HCT116 (cell line): ENCODE data around the gene C1orf122. TPM values are rescaled to one million over a fixed set of nuclear protein-coding genes. Genes with fewer than 3 reads are reported as not detected.

Experiments
- ATAC-seq: fragments of 200-7000 bp; cut with Tn5 transposase; 2 replicates; pipeline ENCODE4 v1.9.1; 2020; ENCODE audit warnings: mild to moderate bottlenecking, moderate library complexity
- BruUV-seq: library from RNA; stranded (reverse); fragments of 400-500 nt; replicated peaks from 2 replicates; lab custom pipeline; 2021; lab: Mats Ljungman, UMichigan
- CTCF ChIA-PET: fragments of 300-600 bp; sonication (Branson Sonifier 250); formaldehyde crosslinking; loops from one replicate; lab custom pipeline; 2021; ENCODE audit warnings: antibody characterized with exemption; lab: Charles Lee
- POLR2A ChIA-PET: fragments of 300-600, 350-600 bp; sonication (Branson Sonifier 250); formaldehyde crosslinking; loops from one replicate; lab custom pipeline; 2021; ENCODE audit warnings: antibody characterized with exemption; lab: Charles Lee
- RAD21 ChIA-PET, 2 experiments: fragments of 300-600 bp; sonication (Branson Sonifier 250); formaldehyde crosslinking; loops; one replicate each; lab custom pipeline; 2023; ENCODE audit warnings: low total read pairs in 2 of 2; ENCODE audit not compliant: uncharacterized antibody in 2 of 2, unreplicated experiment in 2 of 2, low non-redundant PET in 1 of 2; lab: Charles Lee
- DNase-seq: peaks from one replicate; pipeline ENCODE4 v3.0.0-alpha.2; 2010; ENCODE audit warnings: low read depth, low spot score
- H2AFZ ChIP-seq: fragments of 200-600 bp; shearing (Covaris generic), sonication (generic); 2 replicates; pipeline ENCODE4 v1.6.1; 2017; ENCODE audit warnings: low read depth, mixed run types, mixed read lengths, antibody characterized with exemption, low read length; ENCODE audit not compliant: poor library complexity, severe bottlenecking
- H3K27ac ChIP-seq: 2 replicates; pipeline ENCODE4 v1.5.1; 2012; ENCODE audit warnings: low read depth, low read length
- H3K27me3 ChIP-seq: fragments of 200-600 bp; sonication (generic); 2 replicates; pipeline ENCODE4 v1.6.1; 2016; ENCODE audit warnings: mixed run types, low read length, mixed read lengths; ENCODE audit not compliant: insufficient read depth
- H3K36me3 ChIP-seq, 2 experiments: fragments of 200-500 bp in 1 of 2; fragments of 200-600 bp in 1 of 2; sonication (Bioruptor generic) in 1 of 2; sonication (generic) in 1 of 2; 2 replicates each; pipeline versions ENCODE4 v1.5.1 to v1.6.1; 2014 to 2016; ENCODE audit warnings: low read length in 2 of 2, inconsistent platforms in 1 of 2, mixed read lengths in 1 of 2, mixed run types in 1 of 2; ENCODE audit not compliant: insufficient read depth in 2 of 2, control insufficient read depth in 1 of 2
- H3K4me1 ChIP-seq, 2 experiments: fragments of 200-600 bp in 1 of 2; sonication (generic) in 1 of 2; 2 replicates each; pipeline versions ENCODE4 v1.5.1 to v1.6.1; 2012 to 2017; ENCODE audit warnings: low read length in 2 of 2, inconsistent platforms in 1 of 2, mild to moderate bottlenecking in 1 of 2, mixed read lengths in 1 of 2, mixed run types in 1 of 2, moderate library complexity in 1 of 2; ENCODE audit not compliant: insufficient read depth in 2 of 2, control insufficient read depth in 1 of 2
- H3K4me2 ChIP-seq: fragments of 200-600 bp; sonication (generic); 2 replicates; pipeline ENCODE4 v1.6.1; 2017; ENCODE audit warnings: mixed run types, low read length, mixed read lengths
- H3K4me3 ChIP-seq, 2 experiments: fragments of 200-600 bp in 1 of 2; sonication (generic) in 1 of 2; replicated peaks in 1 of 2; 2 replicates each; pipeline ENCODE4 v1.5.1; 2011 to 2016; ENCODE audit warnings: low read length in 2 of 2, control low read depth in 1 of 2, low read depth in 1 of 2, mild to moderate bottlenecking in 1 of 2, mixed read lengths in 1 of 2, mixed run types in 1 of 2
- H3K79me2 ChIP-seq: fragments of 200-600 bp; sonication (generic); 2 replicates; pipeline ENCODE4 v1.6.1; 2017; ENCODE audit warnings: mild to moderate bottlenecking, mixed run types, low read length, moderate library complexity, mixed read lengths; ENCODE audit not compliant: insufficient read depth
- H3K9ac ChIP-seq: fragments of 200-600 bp; sonication (generic); 2 replicates; pipeline ENCODE4 v1.6.1; 2016; ENCODE audit warnings: low read length, mixed read lengths
- H3K9me2 ChIP-seq: fragments of 200-600 bp; sonication (generic), shearing (Covaris generic); 2 replicates; pipeline ENCODE4 v1.6.1; 2017; ENCODE audit warnings: mixed run types, mild to moderate bottlenecking, moderate library complexity; ENCODE audit not compliant: insufficient read depth
- H3K9me3 ChIP-seq, 2 experiments: fragments of 200-500 bp in 1 of 2; fragments of 200-600 bp in 1 of 2; sonication (Bioruptor generic) in 1 of 2; sonication (generic) in 1 of 2; 2 replicates each; pipeline ENCODE4 v1.6.1; 2014 to 2017; ENCODE audit warnings: low read length in 2 of 2, mixed read lengths in 2 of 2, inconsistent platforms in 1 of 2, low read depth in 1 of 2, mild to moderate bottlenecking in 1 of 2, mixed run types in 1 of 2, moderate library complexity in 1 of 2; ENCODE audit not compliant: control insufficient read depth in 1 of 2, insufficient read depth in 1 of 2
- H4K20me1 ChIP-seq: fragments of 200-600 bp; sonication (generic), shearing (Covaris generic); 2 replicates; pipeline ENCODE4 v1.6.1; 2017; ENCODE audit warnings: mixed run types, mild to moderate bottlenecking, moderate library complexity; ENCODE audit not compliant: insufficient read depth
- CBX3 ChIP-seq: IDR thresholded peaks from 2 replicates; pipeline ENCODE4 v1.6.1; 2012; ENCODE audit warnings: low read depth
- CEBPB ChIP-seq: IDR thresholded peaks from 2 replicates; pipeline ENCODE4 v1.6.1; 2012; ENCODE audit warnings: low read depth
- CTCF ChIP-seq, 3 experiments: fragments of 200-600 bp in 1 of 3; sonication (generic) in 1 of 3; IDR thresholded peaks in 2 of 3; conservative IDR thresholded peaks in 1 of 3; 2 replicates each; pipeline ENCODE4 v1.5.1; 2012 to 2017; ENCODE audit warnings: low read depth in 2 of 3, low read length in 2 of 3, antibody characterized with exemption in 1 of 3, borderline replicate concordance in 1 of 3, control low read depth in 1 of 3, mild to moderate bottlenecking in 1 of 3, mixed read lengths in 1 of 3, mixed run types in 1 of 3, moderate library complexity in 1 of 3; ENCODE audit not compliant: insufficient read depth in 1 of 3
- FOSL1 ChIP-seq: IDR thresholded peaks from 2 replicates; pipeline ENCODE4 v1.6.1; 2012; ENCODE audit warnings: low read depth
- JUND ChIP-seq: IDR thresholded peaks from 2 replicates; pipeline ENCODE4 v1.6.1; 2012
- MAX ChIP-seq: IDR thresholded peaks from 2 replicates; pipeline ENCODE4 v1.6.1; 2012
- POLR2A ChIP-seq: IDR thresholded peaks from 2 replicates; pipeline ENCODE4 v1.7.0; 2011; ENCODE audit warnings: borderline replicate concordance; ENCODE audit not compliant: insufficient read depth, insufficient read length; ENCODE audit errors: extremely low read depth
- RAD21 ChIP-seq: IDR thresholded peaks from 2 replicates; pipeline ENCODE4 v1.6.1; 2012; ENCODE audit warnings: low read depth, mild to moderate bottlenecking
- SP1 ChIP-seq: IDR thresholded peaks from 2 replicates; pipeline ENCODE4 v1.6.1; 2012; ENCODE audit warnings: low read depth
- SRF ChIP-seq: IDR thresholded peaks from 2 replicates; pipeline ENCODE4 v1.6.1; 2012; ENCODE audit warnings: low read depth
- TCF7L2 ChIP-seq: IDR thresholded peaks from 2 replicates; pipeline ENCODE4 v1.7.0; 2011; ENCODE audit warnings: borderline replicate concordance, inconsistent platforms; ENCODE audit not compliant: insufficient read depth, insufficient read length; ENCODE audit errors: extremely low read depth
- YY1 ChIP-seq: IDR thresholded peaks from 2 replicates; pipeline ENCODE4 v1.6.1; 2011; ENCODE audit warnings: low read length, low read depth, moderate library complexity, mild to moderate bottlenecking; ENCODE audit not compliant: insufficient replicate concordance; ENCODE audit errors: extremely low read depth
- intact Hi-C: fragments of 100-400 bp; cut with micrococcal nuclease; formaldehyde crosslinking; loops from 2 replicates; pipeline ENCODE4 v1.10.0; 2022
- total RNA-seq: library from RNA; stranded (reverse); gene quantifications from one replicate; pipeline ENCODE4 v1.2.1, GENCODE V29; 2021; ENCODE audit not compliant: unreplicated experiment

The C1orf122 gene
- total RNA-seq, 1 experiment from 2014 or later = 34.2 TPM

GRCh38 chr1:37845049-37845646, 37.6 kb downstream of the C1orf122 start:
- Histone ChIP-seq H2AFZ (no peak overlapping the region), H3K27me3 (no peaks in the 10 kb centered on the region), H3K4me1 (no peaks in the 10 kb centered on the region), H3K9me3 (no peaks in the 10 kb centered on the region), H3K9me2 (no peaks in the 10 kb centered on the region), H3K36me3 (peaks cover 5% of the 10 kb centered on the region in 2 experiments; a peak in 2 of 4 replicates), H3K4me3 (no peak overlapping the region), H3K79me2 (peaks cover 82% of the 10 kb centered on the region), H3K4me2 (no peak overlapping the region), H3K27ac (no peak overlapping the region), H3K9ac (no peak overlapping the region), H4K20me1 (no peaks in the 10 kb centered on the region)
- no peak for ATAC-seq
- intact Hi-C loops = no loop called here
- BruUV-seq = no TSS peak
- DNase-seq = no peak
- ChIA-PET POLR2A (interaction anchor here (1.0 kb wide), 1 partner anchor 14 kb away, joined by 3 read pairs; the partner anchor contains the start of gene MTF1), CTCF (interaction anchor here (0.9 kb wide), 1 partner anchor 15 kb away, joined by 4 read pairs; the partner anchor contains the start of gene MTF1), RAD21 (no interaction called here)
- no peak for TF ChIP-seq CEBPB

GRCh38 chr1:37845786-37846185, 38.2 kb downstream of the C1orf122 start:
- Histone ChIP-seq H3K4me1 (no peaks in the 10 kb centered on the region), H3K9me2 (no peaks in the 10 kb centered on the region), H3K9ac (no peak overlapping the region), H3K9me3 (no peaks in the 10 kb centered on the region), H3K4me2 (no peak overlapping the region), H3K27me3 (no peaks in the 10 kb centered on the region)
- POLR2A ChIA-PET = interaction anchor here (1.0 kb wide), 1 partner anchor 14 kb away, joined by 3 read pairs; the partner anchor contains the start of gene MTF1
- RAD21 ChIA-PET = no interaction called here
- TF ChIP-seq SRF (no peak), POLR2A (no peak), CEBPB (no peak), TCF7L2 (no peak), SP1 (no peak), CTCF (IDR thresholded peaks at IDR 0.05 in 2 of 3, conservative IDR thresholded peaks at IDR 0.05 in 1 of 3; ENCODE audit: borderline replicate concordance in 1 of 3, insufficient read depth in 1 of 3, low read depth in 2 of 3, low read length in 2 of 3) (no peak), FOSL1 (no peak), MAX (no peak), CBX3 (no peak), YY1 (no peak), RAD21 (no peak), JUND (no peak)
- TF ChIP-seq, all 23 proteins: peak for 0
- ATAC-seq (no peak), DNase-seq (no peak)
- no peak overlapping the region for H3K4me3 ChIP-seq
- H3K36me3 ChIP-seq = peaks cover 5% of the 10 kb centered on the region in 2 experiments; a peak in 2 of 4 replicates
- H2AFZ ChIP-seq = no peak overlapping the region
- no peak overlapping the region for H3K27ac ChIP-seq
- CTCF ChIA-PET = interaction anchor here (0.9 kb wide), 1 partner anchor 14 kb away, joined by 4 read pairs; the partner anchor contains the start of gene MTF1
- intact Hi-C loops = no loop called here
- no peaks in the 10 kb centered on the region for H4K20me1 ChIP-seq
- H3K79me2 ChIP-seq = peaks cover 86% of the 10 kb centered on the region
- BruUV-seq = no TSS peak
